WTC11 (cell line): ENCODE data around the gene FMNL2. TPM values are rescaled to one million over a fixed set of nuclear protein-coding genes. Genes with fewer than 3 reads are reported as not detected.
A peak's percentile ranks its signal among the peaks of the same experiment; 100 is the strongest.

Source experiments
- ATAC-seq: fragments of 200-7000 bp; cut with Tn5 transposase; 2 replicates; pipeline ENCODE4 v1.10.0; 2021; ENCODE audit warnings: mild to moderate bottlenecking, moderate library complexity
- CTCF ChIA-PET: fragments of 300-600 bp; sonication (Branson Sonifier 250); formaldehyde crosslinking; loops from one replicate; lab custom pipeline; 2021; ENCODE audit warnings: antibody characterized with exemption; lab: Charles Lee
- POLR2A ChIA-PET: fragments of 350-600 bp; sonication (Branson Sonifier 250); formaldehyde crosslinking; loops from one replicate; lab custom pipeline; 2021; ENCODE audit warnings: antibody characterized with exemption; lab: Charles Lee
- DNase-seq: peaks from one replicate; pipeline ENCODE4 v3.0.0; 2021; ENCODE audit warnings: low spot score
- H3K27ac Mint-ChIP-seq: 2 replicates; pipeline ENCODE4 v1.8.0; 2021; ENCODE audit warnings: mixed read lengths
- H3K27me3 Mint-ChIP-seq: 2 replicates; pipeline ENCODE4 v1.8.0; 2021; ENCODE audit warnings: low read depth, mild to moderate bottlenecking, moderate library complexity, mixed read lengths
- H3K36me3 Mint-ChIP-seq: 2 replicates; pipeline ENCODE4 v1.8.0; 2021; ENCODE audit warnings: mixed read lengths
- H3K4me1 Mint-ChIP-seq: 2 replicates; pipeline ENCODE4 v1.8.0; 2022; ENCODE audit warnings: mixed read lengths
- H3K4me3 Mint-ChIP-seq: 2 replicates; pipeline ENCODE4 v1.8.0; 2021; ENCODE audit warnings: mild to moderate bottlenecking, moderate library complexity, mixed read lengths
- H3K9me3 Mint-ChIP-seq: 2 replicates; pipeline ENCODE4 v1.8.0; 2021; ENCODE audit warnings: mixed read lengths
- CREM ChIP-seq: sonication (generic); formaldehyde crosslinking; IDR thresholded peaks from 2 replicates; pipeline ENCODE4 v1.8.1; 2022; ENCODE audit warnings: mild to moderate bottlenecking, missing genetic modification reagents, moderate library complexity
- CTCF ChIP-seq: fragments of 200-600 bp; IDR thresholded peaks from 2 replicates; pipeline ENCODE4 v1.8.0; 2022; ENCODE audit warnings: antibody characterized with exemption
- E2F5 ChIP-seq: sonication (generic); formaldehyde crosslinking; IDR thresholded peaks from 2 replicates; pipeline ENCODE4 v1.8.1; 2022; ENCODE audit warnings: mild to moderate bottlenecking, moderate library complexity, missing genetic modification reagents
- ETV6 ChIP-seq: sonication (generic); formaldehyde crosslinking; IDR thresholded peaks from 2 replicates; pipeline ENCODE4 v1.8.1; 2022; ENCODE audit warnings: mild to moderate bottlenecking, missing genetic modification reagents
- FOXK1 ChIP-seq: sonication (generic); formaldehyde crosslinking; IDR thresholded peaks from 2 replicates; pipeline ENCODE4 v1.8.0; 2022; ENCODE audit warnings: mild to moderate bottlenecking, moderate library complexity, missing genetic modification reagents
- HMGXB4 ChIP-seq: sonication (generic); formaldehyde crosslinking; IDR thresholded peaks from 2 replicates; pipeline ENCODE4 v1.8.1; 2023; ENCODE audit warnings: mild to moderate bottlenecking, moderate library complexity, missing genetic modification reagents
- IRF1 ChIP-seq: sonication (generic); formaldehyde crosslinking; IDR thresholded peaks from 2 replicates; pipeline ENCODE4 v1.8.0; 2023; ENCODE audit warnings: missing genetic modification reagents
- JAZF1 ChIP-seq: fragments of 250-450 bp; sonication (Bioruptor Pico); IDR thresholded peaks from 2 replicates; pipeline ENCODE4 v1.9.0; 2021; ENCODE audit warnings: moderate library complexity, mild to moderate bottlenecking, inconsistent platforms
- MXD4 ChIP-seq: fragments of 250-450 bp; sonication (Bioruptor Pico); IDR thresholded peaks from 2 replicates; pipeline ENCODE4 v1.8.0; 2021; ENCODE audit warnings: mild to moderate bottlenecking, moderate library complexity, borderline replicate concordance
- NFATC4 ChIP-seq: fragments of 250-450 bp; sonication (Bioruptor Pico); IDR thresholded peaks from 2 replicates; pipeline ENCODE4 v1.9.0; 2021; ENCODE audit warnings: mild to moderate bottlenecking
- NR2C2 ChIP-seq: sonication (generic); formaldehyde crosslinking; IDR thresholded peaks from 2 replicates; pipeline ENCODE4 v1.8.0; 2022; ENCODE audit warnings: mild to moderate bottlenecking, missing genetic modification reagents
- SP1 ChIP-seq: sonication (generic); formaldehyde crosslinking; conservative IDR thresholded peaks from 2 replicates; pipeline ENCODE4 v1.8.1; 2022; ENCODE audit warnings: missing genetic modification reagents
- TEAD1 ChIP-seq: sonication (generic); formaldehyde crosslinking; IDR thresholded peaks from 2 replicates; pipeline ENCODE4 v1.8.0; 2022; ENCODE audit warnings: mild to moderate bottlenecking, missing genetic modification reagents
- USF2 ChIP-seq: sonication (generic); formaldehyde crosslinking; IDR thresholded peaks from 2 replicates; pipeline ENCODE4 v1.8.1; 2023; ENCODE audit warnings: mild to moderate bottlenecking, missing genetic modification reagents, moderate library complexity
- ZMAT4 ChIP-seq: fragments of 250-450 bp; sonication (Bioruptor Pico); IDR thresholded peaks from 2 replicates; pipeline ENCODE4 v1.9.0; 2021; ENCODE audit warnings: mild to moderate bottlenecking
- ZNF396 ChIP-seq: fragments of 250-450 bp; sonication (Bioruptor Pico); IDR thresholded peaks from 2 replicates; pipeline ENCODE4 v1.8.0; 2021; ENCODE audit warnings: mild to moderate bottlenecking, moderate library complexity, borderline replicate concordance
- ZNF416 ChIP-seq: fragments of 250-450 bp; sonication (Bioruptor Pico); IDR thresholded peaks from 2 replicates; pipeline ENCODE4 v1.9.0; 2021; ENCODE audit warnings: mild to moderate bottlenecking, inconsistent platforms
- ZNF671 ChIP-seq: fragments of 250-450 bp; sonication (Bioruptor Pico); IDR thresholded peaks from 2 replicates; pipeline ENCODE4 v1.8.0; 2021; ENCODE audit warnings: mild to moderate bottlenecking
- total RNA-seq: library from RNA; stranded (reverse); gene quantifications from 3 replicates; pipeline ENCODE4 v1.2.3, GENCODE V29; 2021

FMNL2 gene
- total RNA-seq, 1 experiment from 2014 or later, result 43.0 TPM

GRCh38 chr2:152630466-152630865 lies 295.5 kb downstream of the FMNL2 start (continued):
- no peak for TF ChIP-seq IRF1 (CRISPR knock-in tag)
- TF ChIP-seq HMGXB4, result no peak
- no peak for TF ChIP-seq NR2C2 (CRISPR knock-in tag)
- TF ChIP-seq ZNF671, result no peak
- no peak for TF ChIP-seq NFATC4 (CRISPR knock-in tag)

- TF ChIP-seq ZMAT4 (CRISPR knock-in tag), result no peak
- TF ChIP-seq SP1, result no peak
- no peak for TF ChIP-seq E2F5 (CRISPR knock-in tag)
- no peak for TF ChIP-seq ETV6 (CRISPR knock-in tag)
- TF ChIP-seq TEAD1 (CRISPR knock-in tag), result no peak
- TF ChIP-seq ZNF416, result no peak
- no peak for TF ChIP-seq FOXK1
- no peak for TF ChIP-seq USF2 (CRISPR knock-in tag)
- TF ChIP-seq MXD4 (CRISPR knock-in tag), result no peak
- no peak for TF ChIP-seq ZNF396
- no peak for TF ChIP-seq CREM
- TF ChIP-seq, all 79 proteins: peak for 0
- Mint-ChIP-seq H3K4me1 (no peaks in the 10 kb centered on the region), H3K4me3 (no peak overlapping the region), H3K27ac (no peak overlapping the region), H3K9me3 (no peaks in the 10 kb centered on the region), H3K36me3 (peaks cover 30% of the 10 kb centered on the region), H3K27me3 (no peaks in the 10 kb centered on the region)
- DNase-seq (no peak), ATAC-seq (no peak)
- CTCF ChIA-PET, result no interaction called here
- POLR2A ChIA-PET, result no interaction called here
These were observed 297.8 kb downstream of the FMNL2 start for GRCh38 chr2:152632736-152633135.

GRCh38 chr2:152635635-152636298 lies 300.8 kb downstream of the FMNL2 start:
- H3K27ac Mint-ChIP-seq, result no peak overlapping the region
- POLR2A ChIA-PET, result no interaction called here
- H3K36me3 Mint-ChIP-seq, result peaks cover 34% of the 10 kb centered on the region

More at GRCh38 chr2:152635635-152636298, 300.8 kb downstream of the FMNL2 start:
- Mint-ChIP-seq H3K27me3 (no peaks in the 10 kb centered on the region), H3K4me1 (no peaks in the 10 kb centered on the region), H3K4me3 (no peak overlapping the region), H3K9me3 (no peaks in the 10 kb centered on the region)
- DNase-seq (peak; percentile 78), ATAC-seq (peak; percentile 90)
- CTCF ChIA-PET, result interaction anchor here (0.6 to 3.3 kb wide), 40 partner anchors 8 to 603 kb away, joined by 3 to 42 read pairs (median 4); partner anchors contain the start of genes FMNL2, PRPF40A and STAM2
- peak; percentile 86 for TF ChIP-seq CTCF
- TF ChIP-seq JAZF1 (CRISPR knock-in tag), result no peak
